ENCODE results near the gene RNF144A.
"Not testable (repeated sequence)": the region's sequence is repeated elsewhere in the genome, so short reads cannot be mapped to it uniquely, and the experiment has no call there.

The RNF144A gene

GRCh38 chr2:6896930-6897759 is 20.1 kb upstream of the RNF144A start:
- Histone ChIP-seq H3K14ac (ENCODE audit: low read length) (no peak overlapping the region), H3K27ac (ENCODE audit: low read depth, low read length) (no peak overlapping the region), H3K4ac (ENCODE audit: low read depth, low read length) (no peak overlapping the region), H3K79me1 (ENCODE audit: low read length) (no peaks in the 10 kb centered on the region), H2AFZ (ENCODE audit: insufficient read depth, low read length, poor library complexity) (no peak overlapping the region), H3K4me2 (ENCODE audit: low read length) (no peak overlapping the region), H2AK5ac (ENCODE audit: low read length) (no peak overlapping the region), H3K4me1 (ENCODE audit: control insufficient read depth in 1 of 2, insufficient read depth in 2 of 2, low read length in 2 of 2) (no peaks in the 10 kb centered on the region), H3K36me3 (ENCODE audit: control insufficient read depth in 1 of 2, insufficient read depth in 2 of 2, low read length in 2 of 2) (no peaks in the 10 kb centered on the region), H2BK12ac (ENCODE audit: low read length) (no peak overlapping the region), H4K12ac (ENCODE audit: low read depth, low read length) (no peak overlapping the region), H3K27me3 (ENCODE audit: insufficient read depth, low read length) (no peaks in the 10 kb centered on the region), H3K4me3 (ENCODE audit: low read depth, low read length) (no peak overlapping the region), H3K9ac (ENCODE audit: low read length) (no peak overlapping the region), H3K9me3 (ENCODE audit: insufficient read depth, low read depth, low read length) (no peaks in the 10 kb centered on the region), H3K18ac (ENCODE audit: low read length) (no peak overlapping the region), H2BK5ac (ENCODE audit: low read depth, low read length, poor library complexity) (no peak overlapping the region), H3K23ac (ENCODE audit: low read length) (no peak overlapping the region), H4K8ac (ENCODE audit: low read depth, low read length) (no peak overlapping the region), H2BK120ac (ENCODE audit: insufficient read depth, low read length, poor library complexity) (no peak overlapping the region), H3K79me2 (ENCODE audit: control insufficient read depth, insufficient read depth, low read length, poor library complexity) (no peaks in the 10 kb centered on the region), H4K91ac (ENCODE audit: low read depth, low read length) (no peak overlapping the region)
- WGBS (ENCODE audit: extremely low coverage, insufficient coverage, insufficient read length): no CpG with 5 or more reads among the region's 5 CpGs
- peak in 1 of 2 donors; percentile 67 for DNase-seq

- no CpG with 5 or more reads among the region's 2 CpGs for WGBS (ENCODE audit: extremely low coverage, insufficient coverage, insufficient read length)
- not testable (repeated sequence) for H3K4me2 ChIP-seq (ENCODE audit: low read length); H4K91ac ChIP-seq (ENCODE audit: low read depth, low read length); H3K4ac ChIP-seq (ENCODE audit: low read depth, low read length); DNase-seq; H3K9me3 ChIP-seq (ENCODE audit: insufficient read depth, low read depth, low read length); H2BK120ac ChIP-seq (ENCODE audit: insufficient read depth, low read length, poor library complexity); H3K79me1 ChIP-seq (ENCODE audit: low read length); H3K36me3 ChIP-seq (ENCODE audit: control insufficient read depth in 1 of 2, insufficient read depth in 2 of 2, low read length in 2 of 2); H2BK5ac ChIP-seq (ENCODE audit: low read depth, low read length, poor library complexity); H4K8ac ChIP-seq (ENCODE audit: low read depth, low read length); H3K18ac ChIP-seq (ENCODE audit: low read length); H3K23ac ChIP-seq (ENCODE audit: low read length); H3K27ac ChIP-seq (ENCODE audit: low read depth, low read length); H2BK12ac ChIP-seq (ENCODE audit: low read length); H4K12ac ChIP-seq (ENCODE audit: low read depth, low read length); H2AFZ ChIP-seq (ENCODE audit: insufficient read depth, low read length, poor library complexity); H3K4me1 ChIP-seq (ENCODE audit: control insufficient read depth in 1 of 2, insufficient read depth in 2 of 2, low read length in 2 of 2); H3K79me2 ChIP-seq (ENCODE audit: control insufficient read depth, insufficient read depth, low read length, poor library complexity); H3K4me3 ChIP-seq (ENCODE audit: low read depth, low read length); H3K14ac ChIP-seq (ENCODE audit: low read length); H2AK5ac ChIP-seq (ENCODE audit: low read length); H3K27me3 ChIP-seq (ENCODE audit: insufficient read depth, low read length); H3K9ac ChIP-seq (ENCODE audit: low read length)
Measured at GRCh38 chr2:6902581-6902980, 14.6 kb upstream of the RNF144A start.

- no peak for DNase-seq
- Histone ChIP-seq H3K4ac (ENCODE audit: low read depth, low read length) (no peak overlapping the region), H3K4me3 (ENCODE audit: low read depth, low read length) (no peak overlapping the region), H3K27ac (ENCODE audit: low read depth, low read length) (no peak overlapping the region), H2AFZ (ENCODE audit: insufficient read depth, low read length, poor library complexity) (no peak overlapping the region), H3K18ac (ENCODE audit: low read length) (no peak overlapping the region), H3K4me2 (ENCODE audit: low read length) (no peak overlapping the region), H2BK120ac (ENCODE audit: insufficient read depth, low read length, poor library complexity) (no peak overlapping the region), H4K12ac (ENCODE audit: low read depth, low read length) (no peak overlapping the region), H4K8ac (ENCODE audit: low read depth, low read length) (no peak overlapping the region), H3K27me3 (ENCODE audit: insufficient read depth, low read length) (no peaks in the 10 kb centered on the region), H4K91ac (ENCODE audit: low read depth, low read length) (no peak overlapping the region), H2BK12ac (ENCODE audit: low read length) (no peak overlapping the region), H3K9me3 (ENCODE audit: insufficient read depth, low read depth, low read length) (no peaks in the 10 kb centered on the region), H2BK5ac (ENCODE audit: low read depth, low read length, poor library complexity) (no peak overlapping the region), H3K4me1 (ENCODE audit: control insufficient read depth in 1 of 2, insufficient read depth in 2 of 2, low read length in 2 of 2) (no peaks in the 10 kb centered on the region), H3K23ac (ENCODE audit: low read length) (no peak overlapping the region), H3K36me3 (ENCODE audit: control insufficient read depth in 1 of 2, insufficient read depth in 2 of 2, low read length in 2 of 2) (no peaks in the 10 kb centered on the region), H3K14ac (ENCODE audit: low read length) (no peak overlapping the region), H3K79me2 (ENCODE audit: control insufficient read depth, insufficient read depth, low read length, poor library complexity) (no peaks in the 10 kb centered on the region), H3K9ac (ENCODE audit: low read length) (no peak overlapping the region), H3K79me1 (ENCODE audit: low read length) (no peaks in the 10 kb centered on the region), H2AK5ac (ENCODE audit: low read length) (no peak overlapping the region)
- no CpG with 5 or more reads among the region's 1 CpG for WGBS (ENCODE audit: extremely low coverage, insufficient coverage, insufficient read length)
Measured at GRCh38 chr2:6905668-6906067, 11.5 kb upstream of the RNF144A start.

- no peak overlapping the region for H2BK12ac ChIP-seq (ENCODE audit: low read length)
- no CpG with 5 or more reads among the region's 1 CpG for WGBS (ENCODE audit: extremely low coverage, insufficient coverage, insufficient read length)
- H4K8ac ChIP-seq (ENCODE audit: low read depth, low read length): no peak overlapping the region
- H2AK5ac ChIP-seq (ENCODE audit: low read length): no peak overlapping the region
- no peak overlapping the region for H2BK120ac ChIP-seq (ENCODE audit: insufficient read depth, low read length, poor library complexity)
- H3K9ac ChIP-seq (ENCODE audit: low read length): no peak overlapping the region
- no peak overlapping the region for H4K91ac ChIP-seq (ENCODE audit: low read depth, low read length)
- no peak overlapping the region for H2AFZ ChIP-seq (ENCODE audit: insufficient read depth, low read length, poor library complexity)
- no peaks in the 10 kb centered on the region for H3K36me3 ChIP-seq (ENCODE audit: control insufficient read depth in 1 of 2, insufficient read depth in 2 of 2, low read length in 2 of 2)
- H3K79me1 ChIP-seq (ENCODE audit: low read length): no peaks in the 10 kb centered on the region
- no peaks in the 10 kb centered on the region for H3K79me2 ChIP-seq (ENCODE audit: control insufficient read depth, insufficient read depth, low read length, poor library complexity)
- H3K23ac ChIP-seq (ENCODE audit: low read length): no peak overlapping the region
- no peak overlapping the region for H3K4ac ChIP-seq (ENCODE audit: low read depth, low read length)
- H3K4me1 ChIP-seq (ENCODE audit: control insufficient read depth in 1 of 2, insufficient read depth in 2 of 2, low read length in 2 of 2): no peaks in the 10 kb centered on the region
- H4K12ac ChIP-seq (ENCODE audit: low read depth, low read length): no peak overlapping the region
- H3K14ac ChIP-seq (ENCODE audit: low read length): no peak overlapping the region
- H3K27me3 ChIP-seq (ENCODE audit: insufficient read depth, low read length): no peaks in the 10 kb centered on the region
- H3K4me2 ChIP-seq (ENCODE audit: low read length): no peak overlapping the region
- H2BK5ac ChIP-seq (ENCODE audit: low read depth, low read length, poor library complexity): no peak overlapping the region
- no peak overlapping the region for H3K18ac ChIP-seq (ENCODE audit: low read length)
- no peak overlapping the region for H3K27ac ChIP-seq (ENCODE audit: low read depth, low read length)
- DNase-seq: no peak
- no peaks in the 10 kb centered on the region for H3K9me3 ChIP-seq (ENCODE audit: insufficient read depth, low read depth, low read length)
- H3K4me3 ChIP-seq (ENCODE audit: low read depth, low read length): no peak overlapping the region
Measured at GRCh38 chr2:6906165-6906741, 11.0 kb upstream of the RNF144A start.
